GM12878 (cell line): ENCODE data around the gene RCC1. TPM values are rescaled to one million over a fixed set of nuclear protein-coding genes. Genes with fewer than 3 reads are reported as not detected.

Source experiments
- ATAC-seq: fragments of 200-7000 bp; cut with Tn5 transposase; 3 replicates; pipeline ENCODE4 v1.9.1; 2020; ENCODE audit warnings: mild to moderate bottlenecking, moderate library complexity
- BruUV-seq: library from RNA; stranded (reverse); fragments of 400-500 nt; replicated peaks from 2 replicates; lab custom pipeline; 2021; lab: Mats Ljungman, UMichigan
- CTCF ChIA-PET: fragments of 300-600 bp; sonication (Branson Sonifier 250); formaldehyde crosslinking; extraction: SDS; loops from one replicate; lab custom pipeline; 2021; ENCODE audit warnings: inconsistent platforms; lab: Yijun Ruan, JAX
- POLR2A ChIA-PET: fragments of 350-600 bp; formaldehyde crosslinking; extraction: SDS; loops from one replicate; lab custom pipeline; 2021; ENCODE audit warnings: inconsistent platforms; lab: Charles Lee
- RAD21 ChIA-PET: fragments of 300-600 bp; sonication (Branson Sonifier 250); formaldehyde crosslinking; loops from one replicate; lab custom pipeline; 2023; ENCODE audit warnings: antibody characterized with exemption; ENCODE audit not compliant: unreplicated experiment; lab: Charles Lee
- SMC1A ChIA-PET: fragments of 300-600 bp; sonication (Branson Sonifier 250); formaldehyde crosslinking; loops from one replicate; lab custom pipeline; 2023; ENCODE audit not compliant: unreplicated experiment, uncharacterized antibody; lab: Charles Lee
- DNase-seq: peaks from one replicate; pipeline ENCODE4 v3.0.0-alpha.2; 2011; ENCODE audit warnings: low read depth, low spot score
- FAIRE-seq: peaks from 3 replicates; lab custom pipeline; 2011; peaks lifted over from hg19 to GRCh38; lab: Jason Lieb, UNC
- H2AFZ ChIP-seq: 2 replicates; pipeline ENCODE4 v1.6.0; 2011; ENCODE audit warnings: low read depth, low read length, control low read depth; ENCODE audit not compliant: control insufficient read depth
- H3K27ac ChIP-seq: 2 replicates; pipeline ENCODE4 v1.5.1; 2011; ENCODE audit warnings: control low read depth; ENCODE audit not compliant: control insufficient read depth, insufficient read depth
- H3K27me3 ChIP-seq, 2 experiments: replicated peaks in 1 of 2; 2 replicates each; pipeline versions ENCODE4 v1.6.0 to v1.6.1; 2011; ENCODE audit warnings: low read length in 1 of 2; ENCODE audit not compliant: control insufficient read depth in 2 of 2, insufficient read depth in 2 of 2
- H3K36me3 ChIP-seq, 2 experiments: 2 replicates each; pipeline ENCODE4 v1.5.1; 2011; ENCODE audit warnings: low read length in 1 of 2; ENCODE audit not compliant: control insufficient read depth in 2 of 2, insufficient read depth in 2 of 2
- H3K4me1 ChIP-seq: 2 replicates; pipeline ENCODE4 v1.6.1; 2011; ENCODE audit warnings: mild to moderate bottlenecking, low read length, moderate library complexity, mixed read lengths; ENCODE audit not compliant: control insufficient read depth, insufficient read depth
- H3K4me2 ChIP-seq: 2 replicates; pipeline ENCODE4 v1.6.0; 2011; ENCODE audit warnings: control low read depth; ENCODE audit not compliant: control insufficient read depth, insufficient read depth
- H3K4me3 ChIP-seq: fragments of 200-600 bp; sonication (generic); 2 replicates; pipeline ENCODE4 v1.5.1; 2016
- H3K79me2 ChIP-seq: 2 replicates; pipeline ENCODE4 v1.6.0; 2011; ENCODE audit warnings: low read length; ENCODE audit not compliant: control insufficient read depth, insufficient read depth
- H3K9ac ChIP-seq: 2 replicates; pipeline ENCODE4 v1.8.0; 2011; ENCODE audit warnings: low read length, control low read depth, mixed read lengths; ENCODE audit not compliant: control insufficient read depth, insufficient read depth
- H3K9me3 ChIP-seq: replicated peaks from 3 replicates; pipeline ENCODE4 v1.5.1; 2011; ENCODE audit warnings: mild to moderate bottlenecking, low read length; ENCODE audit not compliant: control insufficient read depth, insufficient read depth
- H4K20me1 ChIP-seq: 2 replicates; pipeline ENCODE4 v1.6.0; 2011; ENCODE audit not compliant: control insufficient read depth, insufficient read depth
- BCL11A ChIP-seq: IDR thresholded peaks from 2 replicates; pipeline ENCODE4 v1.6.1; 2011; ENCODE audit warnings: low read depth, low read length
- CUX1 ChIP-seq: IDR thresholded peaks from 2 replicates; pipeline ENCODE4 v1.6.1; 2012; ENCODE audit warnings: improper control_type of control experiment, low read depth, low read length; ENCODE audit not compliant: insufficient replicate concordance
- IKZF2 ChIP-seq, 2 experiments: fragments of 450-650 bp; IDR thresholded peaks; 2 replicates each; pipeline ENCODE4 v1.6.1; 2017; ENCODE audit warnings: mild to moderate bottlenecking in 2 of 2, moderate library complexity in 2 of 2
- NFYA ChIP-seq: IDR thresholded peaks from 2 replicates; pipeline ENCODE4 v1.6.1; 2011; ENCODE audit warnings: low read depth, mild to moderate bottlenecking, low read length, improper control_type of control experiment, borderline replicate concordance
- POU2F2 ChIP-seq: IDR thresholded peaks from 3 replicates; pipeline ENCODE4 v1.6.1; 2011; ENCODE audit warnings: low read depth, mild to moderate bottlenecking, low read length, borderline replicate concordance
- SIN3A ChIP-seq: IDR thresholded peaks from 2 replicates; pipeline ENCODE4 v1.6.1; 2012; ENCODE audit warnings: low read depth, low read length, improper control_type of control experiment
- SMAD1 ChIP-seq: fragments of 450-650 bp; IDR thresholded peaks from 2 replicates; pipeline ENCODE4 v1.6.1; 2018; ENCODE audit warnings: mild to moderate bottlenecking, low read depth; ENCODE audit not compliant: partially characterized antibody
- TCF3 ChIP-seq: IDR thresholded peaks from 2 replicates; pipeline ENCODE4 v1.6.1; 2012; ENCODE audit warnings: low read depth, mild to moderate bottlenecking, low read length, borderline replicate concordance; ENCODE audit not compliant: insufficient read depth
- ZBTB33 ChIP-seq: fragments of 450-650 bp; IDR thresholded peaks from 2 replicates; pipeline ENCODE4 v1.6.1; 2017; ENCODE audit warnings: mild to moderate bottlenecking
- WGBS: methylation state at CpG from one replicate; pipeline ENCODE4 v1.1.6; 2016; ENCODE audit warnings: low lambda C conversion rate; ENCODE audit not compliant: insufficient replicate concordance, insufficient coverage; ENCODE audit errors: missing lambda C conversion rate; 5-methylcytosine and 5-hydroxymethylcytosine counted together
- in situ Hi-C: fragments of 300-500 bp; cut with MboI; formaldehyde crosslinking; loops from 9 replicates; pipeline ENCODE4 v1.14.3; 2018; ENCODE audit warnings: mixed read lengths
- intact Hi-C: fragments of 100-400 bp; cut with micrococcal nuclease; formaldehyde crosslinking; loops from one replicate; pipeline ENCODE4 v1.14.2; 2022; ENCODE audit not compliant: unreplicated experiment
- polyA plus RNA-seq, 11 experiments: library from polyadenylated mRNA; depleted of rRNA in 4 of 11; unstranded in 6 of 11; stranded (reverse) in 5 of 11; fragments of >200 nt; fragmentation: Nextera tagmentation in 4 of 11; fragmentation: Illumina TruSeq in 1 of 11; extraction: Ambion mirVana in 4 of 11; extraction: Trizol in 1 of 11; gene quantifications; 1 replicate in 1 of 11; 2 replicates in 10 of 11; pipeline versions ENCODE4 v1.2.1 to v1.2.3, GENCODE V29; 2011 to 2016; ENCODE audit warnings: inconsistent platforms in 2 of 11, missing spikeins in 2 of 11, low read depth in 1 of 11
- total RNA-seq, 4 experiments: library from RNA; depleted of rRNA in 3 of 4; stranded (reverse); fragments of >200 nt in 3 of 4; fragmentation: Illumina TruSeq in 1 of 4; extraction: Trizol in 1 of 4; gene quantifications; 2 replicates each; pipeline versions ENCODE4 v1.2.1 to v1.2.3, GENCODE V29; 2013 to 2021
- TF ChIP-seq, protein P1 (sequence below): fragments of 150-350 bp; IDR thresholded peaks from 2 replicates; pipeline ENCODE4 v1.6.1; 2016; ENCODE audit warnings: low read depth, low read length

The RCC1 gene
- total and polyA plus RNA-seq, 10 of the 15 experiments (the other 5 are each of a cell fraction or from before 2014, with no cell fraction given): 8.3 to 99.4 (median 74.6) TPM

DNA sequence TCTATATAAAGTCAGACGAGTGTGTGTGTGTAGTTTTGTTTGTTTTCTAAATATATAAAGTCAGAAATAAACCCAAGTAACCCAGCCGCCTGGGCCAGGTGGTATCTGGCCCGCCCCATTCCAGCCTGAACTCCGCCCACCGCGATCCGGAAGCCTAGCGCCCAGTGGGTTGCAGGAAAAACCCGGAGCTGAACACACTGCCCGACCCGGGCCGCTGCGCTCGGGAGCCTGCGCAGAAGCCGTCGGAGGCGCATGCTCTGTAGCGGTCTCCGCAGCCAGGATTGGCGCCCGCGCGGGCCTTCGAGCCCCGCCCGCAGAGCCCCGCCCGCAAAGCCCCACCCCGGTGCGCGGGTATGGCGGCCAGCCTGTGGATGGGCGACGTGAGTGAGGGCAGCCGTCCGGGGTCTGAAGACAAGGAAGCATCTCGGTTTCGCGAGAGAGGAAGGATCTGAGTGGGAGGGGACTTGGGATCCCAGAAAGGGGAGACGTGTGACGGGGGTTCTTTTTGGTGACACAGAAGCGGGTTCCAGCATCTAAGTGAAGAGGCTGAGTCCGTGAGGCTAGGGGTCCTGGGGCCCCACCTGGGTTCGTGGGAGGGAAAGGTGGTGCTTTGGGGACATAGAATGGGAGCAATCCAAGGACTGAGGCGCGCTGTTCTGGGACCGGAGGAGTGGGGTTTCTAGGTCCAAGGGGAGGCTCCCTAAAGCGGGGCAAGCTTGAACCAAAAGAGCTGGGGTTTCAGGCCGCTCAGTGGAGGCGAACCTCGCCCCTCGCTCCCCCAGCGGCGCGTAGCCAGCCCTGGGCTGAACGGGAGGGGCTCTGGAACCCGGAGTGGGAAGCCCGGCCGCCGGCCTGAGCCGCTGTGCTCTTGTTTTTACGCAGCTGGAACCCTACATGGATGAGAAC is 47.2 kb downstream of the RCC1 start, which contains the start of gene TRNAU1AP (continued):
- TF ChIP-seq, protein P1, sequence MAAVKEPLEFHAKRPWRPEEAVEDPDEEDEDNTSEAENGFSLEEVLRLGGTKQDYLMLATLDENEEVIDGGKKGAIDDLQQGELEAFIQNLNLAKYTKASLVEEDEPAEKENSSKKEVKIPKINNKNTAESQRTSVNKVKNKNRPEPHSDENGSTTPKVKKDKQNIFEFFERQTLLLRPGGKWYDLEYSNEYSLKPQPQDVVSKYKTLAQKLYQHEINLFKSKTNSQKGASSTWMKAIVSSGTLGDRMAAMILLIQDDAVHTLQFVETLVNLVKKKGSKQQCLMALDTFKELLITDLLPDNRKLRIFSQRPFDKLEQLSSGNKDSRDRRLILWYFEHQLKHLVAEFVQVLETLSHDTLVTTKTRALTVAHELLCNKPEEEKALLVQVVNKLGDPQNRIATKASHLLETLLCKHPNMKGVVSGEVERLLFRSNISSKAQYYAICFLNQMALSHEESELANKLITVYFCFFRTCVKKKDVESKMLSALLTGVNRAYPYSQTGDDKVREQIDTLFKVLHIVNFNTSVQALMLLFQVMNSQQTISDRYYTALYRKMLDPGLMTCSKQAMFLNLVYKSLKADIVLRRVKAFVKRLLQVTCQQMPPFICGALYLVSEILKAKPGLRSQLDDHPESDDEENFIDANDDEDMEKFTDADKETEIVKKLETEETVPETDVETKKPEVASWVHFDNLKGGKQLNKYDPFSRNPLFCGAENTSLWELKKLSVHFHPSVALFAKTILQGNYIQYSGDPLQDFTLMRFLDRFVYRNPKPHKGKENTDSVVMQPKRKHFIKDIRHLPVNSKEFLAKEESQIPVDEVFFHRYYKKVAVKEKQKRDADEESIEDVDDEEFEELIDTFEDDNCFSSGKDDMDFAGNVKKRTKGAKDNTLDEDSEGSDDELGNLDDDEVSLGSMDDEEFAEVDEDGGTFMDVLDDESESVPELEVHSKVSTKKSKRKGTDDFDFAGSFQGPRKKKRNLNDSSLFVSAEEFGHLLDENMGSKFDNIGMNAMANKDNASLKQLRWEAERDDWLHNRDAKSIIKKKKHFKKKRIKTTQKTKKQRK: no peak
- TF ChIP-seq BCL11A: no peak
- no peak for TF ChIP-seq ZBTB33
- TF ChIP-seq NFYA: no peak

GRCh38 chr1:28560886-28561285 is 55.0 kb downstream of the RCC1 start:
- Histone ChIP-seq H3K9me3 (no peaks in the 10 kb centered on the region), H3K4me1 (no peaks in the 10 kb centered on the region), H3K27ac (no peak overlapping the region), H2AFZ (no peak overlapping the region), H4K20me1 (no peaks in the 10 kb centered on the region), H3K4me3 (no peak overlapping the region), H3K36me3 (peaks cover 5 to 19% of the 10 kb centered on the region in 2 experiments), H3K27me3 (no peaks in the 10 kb centered on the region), H3K79me2 (no peaks in the 10 kb centered on the region), H3K4me2 (no peak overlapping the region), H3K9ac (no peak overlapping the region)
- intact Hi-C loops: no loop called here
- in situ Hi-C loops: no loop called here
- FAIRE-seq: no peak
- ChIA-PET POLR2A (interaction anchor here (2.6 kb wide), 1 partner anchor 20 kb away, joined by 20 read pairs; no protein-coding TSS in a partner anchor), CTCF (no interaction called here), RAD21 (no interaction called here), SMC1A (interaction anchor here (0.5 to 0.9 kb wide), 2 partner anchors 11 to 206 kb away, joined by 3 read pairs; no protein-coding TSS in a partner anchor)
- no peak for DNase-seq
- no peak for ATAC-seq
- WGBS: 100% methylated on average over 3 of the region's 3 CpGs
- BruUV-seq: TSS peak; percentile 38
- TF ChIP-seq POU2F2: no peak
- TF ChIP-seq TCF3: no peak
- TF ChIP-seq IKZF2 (IDR thresholded peaks at IDR 0.05): no peak
- TF ChIP-seq SIN3A: no peak
- no peak for TF ChIP-seq SMAD1
- TF ChIP-seq CUX1: no peak
